GM19193 (cell line): ENCODE measurements around the gene WTAP.
A peak's percentile ranks its signal among the peaks of the same experiment; 100 is the strongest.

ENCODE experiments used
- POLR2A ChIP-seq: IDR thresholded peaks from 4 replicates; pipeline ENCODE4 v1.6.1; 2011; ENCODE audit not compliant: insufficient read depth, insufficient read length; ENCODE audit errors: extremely low read depth

Gene WTAP

DNA sequence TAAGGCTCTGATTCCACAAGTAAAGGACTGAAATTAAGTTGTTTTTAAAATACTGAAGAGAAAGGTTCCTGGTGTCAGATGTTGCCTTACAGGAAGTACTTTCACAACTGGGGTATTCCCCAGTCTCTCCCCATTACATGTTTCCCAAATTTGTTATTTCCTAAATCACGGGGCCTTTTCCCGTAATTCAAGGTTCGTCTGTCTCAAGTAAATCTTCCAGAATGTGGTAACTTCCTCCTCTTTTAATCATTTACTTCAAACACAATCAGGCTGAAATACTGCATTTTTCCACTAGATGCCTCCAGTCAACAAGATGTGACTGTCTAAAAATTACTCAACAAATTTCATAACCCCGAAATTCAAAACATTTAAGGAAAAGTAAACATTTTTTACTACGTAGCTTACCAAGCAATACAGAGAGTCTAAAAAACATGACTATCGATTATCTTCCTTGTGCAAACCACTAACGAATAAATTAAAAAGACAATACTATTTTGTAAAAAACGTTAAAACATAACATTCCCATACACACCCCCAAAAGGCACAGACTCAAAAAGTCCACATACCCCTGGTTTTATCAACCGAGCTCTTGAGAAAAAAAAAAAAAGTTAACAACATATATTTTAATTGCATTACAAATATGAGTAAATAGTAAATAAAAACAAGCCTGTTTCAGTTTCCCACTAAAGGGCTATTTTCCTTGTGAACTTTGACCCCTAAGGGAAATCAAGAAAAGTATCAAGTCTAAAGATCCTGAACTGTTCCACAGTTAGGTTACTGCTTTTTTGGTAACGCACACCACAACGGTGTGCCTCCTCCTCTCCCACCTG, 36.0 kb upstream of the WTAP start:
- no peak for TF ChIP-seq POLR2A

GRCh38 chr6:159691963-159692287, 35.4 kb upstream of the WTAP start:
- no peak for TF ChIP-seq POLR2A

- no peak for TF ChIP-seq POLR2A
Observed at GRCh38 chr6:159692303-159693127, 34.8 kb upstream of the WTAP start.

DNA sequence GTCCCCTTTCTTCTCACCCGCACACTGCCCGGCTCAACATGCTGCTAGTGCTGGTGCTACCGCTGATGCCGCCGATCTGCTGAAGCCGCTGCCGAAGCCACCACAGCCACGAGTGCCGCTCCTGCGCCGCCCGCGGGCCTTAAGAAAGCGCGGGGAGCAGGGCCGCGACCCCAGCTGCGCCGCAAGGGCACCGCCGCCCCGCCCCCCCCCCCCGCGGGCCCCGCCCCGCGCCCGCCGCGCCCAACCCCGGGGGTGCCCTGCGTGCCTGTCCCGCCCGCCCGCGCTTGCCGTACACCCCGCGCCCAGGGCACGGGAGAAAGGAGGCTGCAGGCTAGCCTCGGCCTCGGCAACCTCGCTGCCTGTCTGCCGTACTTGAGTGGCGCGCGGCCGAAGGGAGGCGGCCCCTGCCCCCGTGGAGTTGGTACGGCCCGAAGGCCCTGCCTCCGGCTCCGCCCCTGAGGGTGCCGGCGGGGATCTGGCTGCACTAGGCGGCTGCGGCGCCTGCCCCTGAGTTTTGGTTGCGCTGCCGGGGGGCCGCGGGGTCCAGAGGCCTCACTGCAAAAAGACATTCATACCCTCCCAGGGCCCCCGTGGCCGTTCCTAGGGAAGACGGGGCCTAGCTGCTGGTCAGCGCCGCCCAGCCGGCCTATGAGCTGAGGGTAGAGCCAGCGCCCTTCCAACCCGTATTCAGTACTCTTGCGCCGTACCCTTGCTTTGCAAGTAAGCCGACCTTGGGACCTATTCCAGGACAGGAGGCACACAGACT, 34.0 kb upstream of the WTAP start, which contains the start of gene SOD2:
Gene SOD2 (minus strand): TSS at position 114 of the 766 bp plus-strand sequence. CDS start 74 bp downstream, at position 40.
- peak; percentile 93 for TF ChIP-seq POLR2A

DNA sequence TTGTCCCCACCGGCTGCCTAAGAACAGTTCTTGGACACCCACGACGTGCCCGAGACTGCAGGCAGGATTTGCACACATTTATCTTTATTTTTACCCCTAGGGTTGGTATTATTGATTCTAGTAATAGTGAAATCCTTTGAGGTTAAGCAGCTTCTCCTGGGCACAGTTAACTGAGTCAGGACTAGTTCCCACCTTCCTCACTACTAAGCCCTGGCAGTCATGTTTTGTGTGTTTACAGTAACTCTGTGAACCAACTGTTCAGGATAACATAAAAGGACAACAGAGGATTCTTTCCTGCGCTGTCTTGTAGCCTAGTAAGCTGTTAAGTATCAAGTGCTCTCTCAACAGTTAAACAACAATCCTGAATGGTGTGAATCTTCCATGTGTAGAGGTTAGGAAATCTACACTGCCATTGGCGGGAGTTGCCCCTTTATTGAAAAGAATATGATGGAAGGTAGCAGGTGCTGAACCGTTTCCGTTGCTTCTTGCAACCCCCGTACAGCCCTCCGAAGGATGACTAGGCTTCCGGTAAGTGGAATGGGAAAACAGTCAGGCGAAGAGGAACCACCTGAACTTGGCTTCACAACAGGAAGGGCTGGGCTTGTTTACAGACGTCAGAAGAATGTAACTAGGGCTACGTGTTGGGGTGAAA, 33.3 kb upstream of the WTAP start:
- TF ChIP-seq POLR2A, result no peak

- TF ChIP-seq POLR2A, result no peak
Observed at GRCh38 chr6:159695984-159696383, 31.3 kb upstream of the WTAP start.

GRCh38 chr6:159700970-159701369, 26.3 kb upstream of the WTAP start:
- no peak for TF ChIP-seq POLR2A

DNA sequence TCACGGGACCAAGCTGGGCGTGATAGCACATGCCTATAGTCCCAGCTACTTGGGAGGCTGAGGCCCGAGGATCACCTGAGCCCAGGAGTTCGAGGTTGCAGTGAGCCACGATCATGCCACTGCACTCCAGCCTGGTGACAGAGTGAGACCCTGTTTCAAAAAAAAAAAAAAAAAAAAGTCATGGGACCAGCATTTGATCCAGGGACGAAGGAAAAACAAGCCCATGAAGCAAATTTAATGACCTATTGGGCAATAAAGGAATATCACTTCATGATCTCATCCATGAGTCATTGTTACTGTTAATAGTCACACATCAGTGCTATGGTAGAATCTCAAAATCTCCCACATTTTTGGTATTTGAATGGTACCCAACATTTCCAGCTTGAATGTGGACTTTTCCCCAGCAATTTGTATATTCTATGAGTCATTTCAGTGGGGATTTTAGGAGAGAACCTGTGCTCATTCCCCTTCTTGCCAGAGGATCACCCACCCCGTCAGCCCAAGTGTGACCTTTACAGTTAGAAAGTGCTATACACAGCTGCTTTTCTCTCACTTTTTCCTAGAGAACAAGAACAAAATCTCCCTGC, 25.8 kb upstream of the WTAP start:
- no peak for TF ChIP-seq POLR2A

DNA sequence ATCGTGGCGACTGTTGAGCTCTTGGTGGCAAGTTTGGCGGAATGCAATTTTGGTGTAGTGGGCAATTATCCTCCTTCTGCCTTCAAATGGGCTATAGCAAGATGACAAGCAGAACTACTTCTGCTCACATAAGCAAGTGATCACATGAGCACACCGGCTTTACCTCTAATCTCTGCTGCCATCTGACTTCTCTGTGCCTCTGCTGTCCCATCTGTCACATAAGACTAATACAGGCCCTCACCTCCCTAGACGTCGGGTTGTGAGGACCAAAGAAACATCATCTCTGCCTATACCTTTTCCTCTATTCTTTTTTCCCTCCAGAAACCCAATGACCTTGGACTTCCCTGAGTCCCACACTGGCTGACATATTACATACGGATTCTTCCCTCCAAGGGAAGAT, 13.3 kb upstream of the WTAP start:
- TF ChIP-seq POLR2A, result no peak

DNA sequence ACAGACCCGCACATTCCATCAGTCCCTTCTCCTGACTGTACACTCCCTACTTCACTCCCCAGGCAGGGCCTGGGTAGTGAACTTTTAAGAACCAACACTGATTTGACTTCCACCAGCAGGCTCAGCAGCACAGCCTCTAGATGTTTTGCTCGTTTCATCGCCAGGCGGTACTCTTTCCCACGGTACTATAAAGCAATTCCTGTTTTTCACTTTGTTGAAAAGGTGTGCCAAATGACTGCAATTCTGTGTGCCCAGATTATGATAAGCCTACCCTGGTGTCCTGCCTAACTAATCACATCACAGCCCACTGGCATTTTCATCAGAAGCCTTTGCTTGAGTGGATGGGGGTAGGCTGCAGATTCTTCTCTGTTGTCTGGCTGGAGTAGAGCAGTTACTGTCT, 12.9 kb upstream of the WTAP start:
- no peak for TF ChIP-seq POLR2A

DNA sequence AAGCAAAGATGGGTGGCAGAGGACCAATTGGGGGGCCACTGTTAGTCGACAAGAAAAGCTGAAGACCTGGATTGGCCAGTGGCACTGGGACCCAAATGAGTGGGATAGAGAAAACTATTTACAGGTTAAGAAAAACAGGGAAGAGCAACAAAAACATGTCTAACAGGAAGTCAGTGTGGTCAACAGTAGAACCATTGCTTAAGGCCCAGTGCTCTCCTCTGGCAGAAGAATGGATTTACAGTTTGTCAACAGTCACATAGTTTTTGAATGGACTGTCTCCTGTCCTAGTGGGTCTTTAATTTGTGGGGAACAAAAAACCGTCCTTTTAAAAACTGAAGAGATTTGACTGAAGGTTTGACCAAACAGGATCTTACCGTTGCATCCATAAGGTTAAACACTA, 12.1 kb upstream of the WTAP start:
- TF ChIP-seq POLR2A, result no peak

DNA sequence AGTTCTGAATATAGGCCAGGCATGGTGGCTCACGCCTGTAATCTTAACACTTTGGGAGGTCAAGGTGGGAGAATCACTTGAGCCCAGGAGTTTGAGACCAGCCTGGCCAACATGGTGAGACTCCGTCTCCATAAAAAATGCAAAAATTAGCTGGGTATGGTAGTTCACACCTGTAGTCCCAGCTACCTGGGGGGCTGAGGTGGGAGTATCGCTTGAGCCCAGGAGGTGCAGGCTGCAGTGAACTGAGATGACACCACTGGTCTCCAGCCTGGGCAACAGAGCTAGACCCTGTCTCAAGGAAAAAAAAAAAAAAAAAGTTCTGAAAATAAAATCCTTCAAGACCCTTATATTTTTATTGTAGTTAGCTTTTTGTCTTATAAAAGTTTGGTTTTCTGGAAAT, 11.7 kb upstream of the WTAP start:
- TF ChIP-seq POLR2A, result no peak

GRCh38 chr6:159716247-159717096, 10.8 kb upstream of the WTAP start:
- no peak for TF ChIP-seq POLR2A

DNA sequence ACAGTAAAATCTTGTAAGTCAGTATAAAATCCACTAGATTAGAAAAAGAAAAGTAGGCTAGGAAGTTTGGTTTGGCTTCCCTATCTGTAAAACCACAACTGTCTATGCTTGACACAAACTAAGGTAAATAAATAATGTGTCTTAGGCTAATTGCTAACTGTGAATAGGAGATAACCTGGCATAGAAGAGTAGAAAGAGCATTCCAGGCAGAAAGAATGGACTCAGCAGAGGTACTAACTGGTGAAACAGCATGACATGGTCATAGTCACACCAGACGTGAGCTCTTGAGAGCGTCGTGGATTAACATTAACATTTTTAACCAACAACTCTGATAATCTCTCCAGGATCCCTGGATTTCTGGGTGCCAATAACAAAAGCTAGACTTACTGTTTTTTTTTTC, 8.7 kb upstream of the WTAP start:
- no peak for TF ChIP-seq POLR2A

DNA sequence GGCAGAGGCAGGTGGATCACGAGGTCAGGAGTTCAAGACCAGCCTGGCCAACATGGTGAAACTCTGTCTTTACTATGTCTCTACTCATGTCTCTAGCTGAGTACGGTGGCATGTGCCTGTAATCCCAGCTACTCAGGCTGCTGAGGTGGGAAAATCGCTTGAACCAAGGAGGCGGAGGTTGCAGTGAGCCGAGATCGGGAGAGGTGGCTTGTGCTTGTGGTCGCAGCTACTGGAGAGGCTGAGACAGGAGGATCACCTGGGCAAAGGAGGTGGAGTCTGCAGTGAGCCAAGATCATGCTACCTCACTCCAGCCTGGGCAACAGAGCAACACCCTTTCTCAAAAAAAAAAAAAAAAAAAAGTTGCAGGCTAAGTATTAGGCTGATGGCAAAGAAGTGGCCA, 8.0 kb upstream of the WTAP start:
- TF ChIP-seq POLR2A, result no peak
